COLO829 (cell line): ENCODE measurements around the gene PDE8B.

ENCODE experiments used
- DNase-seq: peaks from one replicate; pipeline ENCODE4 v3.0.0; 2012; ENCODE audit warnings: low spot score

The PDE8B gene

GRCh38 chr5:77230727-77231470 is 20.4 kb downstream of the PDE8B start:
- DNase-seq: no peak

GRCh38 chr5:77231471-77232138 is 21.1 kb downstream of the PDE8B start:
- DNase-seq: no peak

- DNase-seq: no peak
Measured at GRCh38 chr5:77232574-77233358, 22.3 kb downstream of the PDE8B start.

GRCh38 chr5:77235846-77236721 is 25.6 kb downstream of the PDE8B start:
- DNase-seq: no peak

GRCh38 chr5:77239126-77239741 is 28.8 kb downstream of the PDE8B start:
- DNase-seq: peak; percentile 8

- no peak for DNase-seq
Measured at GRCh38 chr5:77241444-77241843, 31.0 kb downstream of the PDE8B start.

- DNase-seq: no peak
Measured at GRCh38 chr5:77249475-77249874, 39.0 kb downstream of the PDE8B start.

- DNase-seq: no peak
Measured at GRCh38 chr5:77250021-77250420, 39.5 kb downstream of the PDE8B start.

- no peak for DNase-seq
Measured at GRCh38 chr5:77251921-77252320, 41.4 kb downstream of the PDE8B start.

GRCh38 chr5:77255617-77256016 is 45.1 kb downstream of the PDE8B start:
- DNase-seq: no peak

- no peak for DNase-seq
Measured at GRCh38 chr5:77256406-77256805, 45.9 kb downstream of the PDE8B start.

GRCh38 chr5:77258652-77259051 is 48.2 kb downstream of the PDE8B start:
- DNase-seq: no peak

- DNase-seq: no peak
Measured at GRCh38 chr5:77259476-77259875, 49.0 kb downstream of the PDE8B start.

- no peak for DNase-seq
Measured at GRCh38 chr5:77262697-77263096, 52.2 kb downstream of the PDE8B start.

GRCh38 chr5:77266291-77266690 is 55.8 kb downstream of the PDE8B start:
- DNase-seq: peak; percentile 13

- DNase-seq: no peak
Measured at GRCh38 chr5:77267496-77267895, 57.0 kb downstream of the PDE8B start.

GRCh38 chr5:77272206-77272605 is 61.7 kb downstream of the PDE8B start:
- no peak for DNase-seq

- no peak for DNase-seq
Measured at GRCh38 chr5:77277759-77278158, 67.3 kb downstream of the PDE8B start.

- DNase-seq: no peak
Measured at GRCh38 chr5:77280036-77280435, 69.6 kb downstream of the PDE8B start.

- DNase-seq: no peak
Measured at GRCh38 chr5:77281969-77282336, 71.5 kb downstream of the PDE8B start.

GRCh38 chr5:77282337-77283027 is 72.0 kb downstream of the PDE8B start:
- no peak for DNase-seq
